CD8-positive, alpha-beta memory T cell (primary cell): ENCODE results near the gene TLR5. TPM values are rescaled to one million over a fixed set of nuclear protein-coding genes. Genes with fewer than 3 reads are reported as not detected.

Experiments
- CTCF ChIA-PET: fragments of 350-600 bp; sonication (Branson Sonifier 250); formaldehyde crosslinking; loops from one replicate; lab custom pipeline; 2021; ENCODE audit warnings: antibody characterized with exemption; lab: Charles Lee
- POLR2A ChIA-PET: fragments of 350-600 bp; sonication (Branson Sonifier 250); formaldehyde crosslinking; loops from one replicate; lab custom pipeline; 2021; ENCODE audit warnings: antibody characterized with exemption; lab: Charles Lee
- DNase-seq, 5 donors: peaks; one replicate each; pipeline versions ENCODE4 v3.0.0 to v3.0.0-alpha.2; 2020 to 2022; ENCODE audit warnings: mixed read lengths in 1 of 5
- H3K27ac ChIP-seq: one replicate; pipeline ENCODE4 v1.7.0; 2013; ENCODE audit warnings: low read depth, mild to moderate bottlenecking, low read length, moderate library complexity
- H3K27me3 ChIP-seq: 2 replicates; pipeline ENCODE4 v1.7.0; 2013; ENCODE audit warnings: low read length, mild to moderate bottlenecking; ENCODE audit not compliant: insufficient read depth, poor library complexity, severe bottlenecking
- H3K36me3 ChIP-seq: 2 replicates; pipeline ENCODE4 v1.7.0; 2013; ENCODE audit warnings: mild to moderate bottlenecking, low read length, moderate library complexity; ENCODE audit not compliant: insufficient read depth
- H3K4me1 ChIP-seq: 2 replicates; pipeline ENCODE4 v1.7.0; 2013; ENCODE audit warnings: mild to moderate bottlenecking, low read length, moderate library complexity; ENCODE audit not compliant: insufficient read depth
- H3K4me3 ChIP-seq: 2 replicates; pipeline ENCODE4 v1.7.0; 2013; ENCODE audit warnings: mild to moderate bottlenecking, low read length
- H3K9me3 ChIP-seq: 2 replicates; pipeline ENCODE4 v1.7.0; 2013; ENCODE audit warnings: mild to moderate bottlenecking, low read length
- H3K27ac Mint-ChIP-seq, 8 donors: one replicate each; pipeline ENCODE4 v1.8.0; 2020 to 2021; ENCODE audit warnings: mixed read lengths in 8 of 8, mild to moderate bottlenecking in 6 of 8, inconsistent platforms in 3 of 8, moderate library complexity in 3 of 8
- H3K27me3 Mint-ChIP-seq, 2 donors: one replicate each; pipeline ENCODE4 v1.8.0; 2020 to 2021; ENCODE audit warnings: mixed read lengths in 2 of 2, mild to moderate bottlenecking in 1 of 2, moderate library complexity in 1 of 2
- H3K36me3 Mint-ChIP-seq, 3 donors: one replicate each; pipeline ENCODE4 v1.8.0; 2020 to 2021; ENCODE audit warnings: mixed read lengths in 3 of 3, inconsistent platforms in 1 of 3, mild to moderate bottlenecking in 1 of 3
- H3K4me1 Mint-ChIP-seq, 3 donors: one replicate each; pipeline ENCODE4 v1.8.0; 2020 to 2021; ENCODE audit warnings: mixed read lengths in 3 of 3, inconsistent platforms in 1 of 3, mild to moderate bottlenecking in 1 of 3
- H3K4me3 Mint-ChIP-seq, 7 donors: one replicate each; pipeline ENCODE4 v1.8.0; 2020 to 2021; ENCODE audit warnings: mixed read lengths in 7 of 7, mild to moderate bottlenecking in 6 of 7, moderate library complexity in 4 of 7, inconsistent platforms in 2 of 7
- H3K9me3 Mint-ChIP-seq, 5 donors: one replicate each; pipeline ENCODE4 v1.8.0; 2020 to 2022; ENCODE audit warnings: mixed read lengths in 5 of 5, mild to moderate bottlenecking in 3 of 5, moderate library complexity in 2 of 5, inconsistent platforms in 1 of 5
- polyA plus RNA-seq: library from polyadenylated mRNA; unstranded; fragments of 300-500 nt; fragmentation: Illumina TruSeq; gene quantifications from one replicate; pipeline ENCODE4 v1.2.3, GENCODE V29; 2021
- total RNA-seq, 2 experiments: library from RNA; stranded (reverse); gene quantifications; one replicate each; pipeline ENCODE4 v1.2.3, GENCODE V29; 2021

TLR5 gene
- total and polyA plus RNA-seq, 3 experiments from 2014 or later: 0.22 to 0.71 (median 0.46) TPM

DNA sequence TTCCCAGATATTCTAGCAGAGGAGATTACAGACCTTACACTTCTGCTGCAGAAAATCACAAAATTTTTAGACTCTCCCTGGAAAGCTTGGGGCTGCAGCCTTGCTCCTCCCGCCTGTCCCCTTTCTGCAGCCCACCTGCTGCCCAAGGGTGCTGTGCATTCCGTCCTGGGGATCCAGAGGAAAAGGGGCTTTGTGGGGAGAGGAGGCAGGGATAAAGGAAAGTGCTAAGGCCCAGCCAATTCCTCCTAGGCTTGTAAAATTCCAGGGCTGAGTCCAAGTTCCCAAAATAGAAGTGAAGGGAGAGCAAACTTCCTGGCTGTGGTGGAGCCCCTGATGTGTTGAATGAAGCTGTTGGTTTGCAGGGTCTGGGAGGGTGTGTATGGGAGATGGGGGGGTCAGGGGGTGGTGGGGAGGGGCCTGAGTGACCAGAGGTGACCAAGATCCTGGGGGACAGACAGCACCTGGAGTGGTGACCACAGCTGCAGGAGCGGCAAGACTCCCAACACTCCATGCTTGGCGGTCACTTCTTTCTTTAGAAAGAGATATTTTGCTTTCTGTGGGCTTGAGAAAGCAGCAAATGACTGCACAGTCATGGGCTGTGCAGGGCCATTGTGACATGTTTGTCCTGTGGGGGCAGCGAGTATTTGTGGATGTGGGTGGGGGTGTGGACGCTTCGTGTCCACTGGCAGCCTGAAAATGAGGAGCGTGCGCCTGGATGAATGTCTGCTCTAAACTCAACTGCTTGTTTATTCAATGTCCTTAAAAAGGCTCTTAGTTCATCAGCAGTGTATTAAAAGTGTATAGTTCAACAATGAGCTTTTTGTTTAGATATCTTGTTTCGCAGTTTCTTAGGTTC, 68.4 kb downstream of the TLR5 start:
- Mint-ChIP-seq H3K9me3 (no peaks in the 10 kb centered on the region), H3K27ac (no peak overlapping the region), H3K4me1 (no peaks in the 10 kb centered on the region), H3K27me3 (peaks cover 2 to 39% of the 10 kb centered on the region in 2 donors), H3K36me3 (no peaks in the 10 kb centered on the region), H3K4me3 (no peak overlapping the region)
- Histone ChIP-seq H3K27me3 (no peaks in the 10 kb centered on the region), H3K36me3 (no peaks in the 10 kb centered on the region), H3K9me3 (no peaks in the 10 kb centered on the region), H3K4me1 (no peaks in the 10 kb centered on the region), H3K4me3 (no peak overlapping the region), H3K27ac (no peak overlapping the region)
- CTCF ChIA-PET: no interaction called here
- POLR2A ChIA-PET: no interaction called here
- DNase-seq: no peak

DNA sequence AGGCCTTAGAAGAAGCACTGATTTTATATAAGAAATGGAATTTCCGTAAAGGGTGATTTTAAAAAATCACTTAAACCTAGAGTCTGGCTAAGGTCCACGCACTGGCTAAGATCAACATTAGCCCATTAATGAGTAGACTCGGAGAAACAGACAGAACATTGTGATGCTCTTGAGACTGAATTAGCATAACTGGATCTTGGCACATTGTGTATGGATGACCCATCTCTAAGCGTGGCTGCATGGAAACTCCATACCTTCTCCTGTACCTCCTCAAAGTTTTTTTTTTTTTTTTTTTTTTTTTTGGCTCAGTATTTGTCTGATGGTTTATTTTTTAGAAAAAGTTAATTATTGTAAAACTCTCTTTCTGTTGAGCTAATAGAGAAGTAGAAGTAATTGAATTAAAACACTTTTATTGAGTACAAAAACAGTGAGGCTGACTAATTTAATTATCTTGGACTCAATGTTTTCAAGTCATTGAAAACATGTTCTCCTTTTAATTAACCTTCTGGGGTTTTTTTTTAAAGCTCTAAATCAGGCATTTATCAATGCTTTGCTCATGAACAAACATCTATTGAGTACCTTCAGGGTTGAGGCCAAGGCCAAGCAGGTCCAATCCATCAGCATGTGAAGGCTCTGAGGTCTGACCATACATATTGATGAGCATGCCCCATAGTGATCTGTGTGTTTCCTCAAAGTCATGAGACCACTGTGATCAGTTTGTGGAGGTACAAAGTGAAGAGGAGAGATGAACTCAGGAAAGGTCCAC, 74.0 kb downstream of the TLR5 start:
- Histone ChIP-seq H3K9me3 (no peaks in the 10 kb centered on the region), H3K36me3 (no peaks in the 10 kb centered on the region), H3K4me1 (no peaks in the 10 kb centered on the region), H3K27me3 (no peaks in the 10 kb centered on the region), H3K4me3 (no peak overlapping the region), H3K27ac (no peak overlapping the region)
- Mint-ChIP-seq H3K4me3 (no peak overlapping the region), H3K36me3 (no peaks in the 10 kb centered on the region), H3K4me1 (no peaks in the 10 kb centered on the region), H3K27ac (no peak overlapping the region), H3K9me3 (no peaks in the 10 kb centered on the region), H3K27me3 (peaks cover 3 to 25% of the 10 kb centered on the region in 2 donors)
- DNase-seq: no peak
- ChIA-PET CTCF (no interaction called here), POLR2A (no interaction called here)

DNA sequence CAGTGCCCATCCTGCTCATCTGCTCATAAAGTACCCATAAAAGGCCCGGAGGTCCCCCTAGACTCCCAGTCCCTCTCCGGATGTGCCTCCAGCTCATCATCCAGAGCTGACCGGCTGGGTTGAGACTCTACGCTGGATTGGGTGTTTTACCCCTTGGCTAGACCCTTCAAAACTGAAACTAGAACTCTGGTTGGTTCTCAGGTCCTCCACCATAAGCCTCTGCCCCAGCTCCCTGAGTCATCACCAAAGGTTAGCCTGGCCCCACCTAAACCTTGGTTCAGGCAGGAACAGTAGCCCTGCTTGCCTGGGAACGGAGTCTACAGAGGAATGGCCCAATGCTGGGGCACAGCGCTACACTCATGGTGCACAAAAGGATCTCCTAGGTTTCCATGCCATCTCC, 75.1 kb downstream of the TLR5 start:
- H3K36me3 Mint-ChIP-seq: no peaks in the 10 kb centered on the region
- CTCF ChIA-PET: no interaction called here
- H3K9me3 Mint-ChIP-seq: no peaks in the 10 kb centered on the region
- H3K27me3 Mint-ChIP-seq: peaks cover 3 to 19% of the 10 kb centered on the region in 2 donors
- H3K9me3 ChIP-seq: no peaks in the 10 kb centered on the region
- H3K4me3 Mint-ChIP-seq: no peak overlapping the region
- no peak for DNase-seq
- POLR2A ChIA-PET: no interaction called here
- H3K4me1 Mint-ChIP-seq: no peaks in the 10 kb centered on the region
- no peaks in the 10 kb centered on the region for H3K36me3 ChIP-seq
- no peak overlapping the region for H3K4me3 ChIP-seq
- no peaks in the 10 kb centered on the region for H3K27me3 ChIP-seq
- H3K27ac ChIP-seq: no peak overlapping the region
- no peaks in the 10 kb centered on the region for H3K4me1 ChIP-seq
- no peak overlapping the region for H3K27ac Mint-ChIP-seq

DNA sequence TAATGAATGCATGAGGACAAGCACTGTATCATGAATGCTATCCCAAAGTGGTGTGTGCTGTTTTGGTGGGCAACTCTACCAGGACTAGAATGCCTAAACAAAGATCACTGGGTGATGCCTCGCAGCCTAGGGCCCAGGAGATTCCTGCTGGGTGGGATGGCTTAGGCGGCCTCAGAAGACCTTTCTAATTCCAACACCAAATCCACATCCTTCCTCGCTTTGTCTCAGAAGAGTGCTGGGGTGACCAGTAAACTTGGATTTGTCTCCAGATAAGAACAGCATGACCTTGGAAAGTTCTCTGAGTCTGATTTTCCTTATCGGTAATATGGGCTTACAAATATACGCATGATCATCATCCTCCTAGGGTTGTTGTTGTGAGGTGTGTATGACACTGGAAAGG, 76.6 kb downstream of the TLR5 start:
- no peaks in the 10 kb centered on the region for H3K36me3 ChIP-seq
- H3K27ac ChIP-seq: no peak overlapping the region
- Mint-ChIP-seq H3K27me3 (peaks cover 3 to 15% of the 10 kb centered on the region in 2 donors), H3K4me3 (no peak overlapping the region), H3K27ac (no peak overlapping the region), H3K9me3 (no peaks in the 10 kb centered on the region), H3K36me3 (no peaks in the 10 kb centered on the region), H3K4me1 (no peaks in the 10 kb centered on the region)
- no peak for DNase-seq
- no peak overlapping the region for H3K4me3 ChIP-seq
- CTCF ChIA-PET: no interaction called here
- no peaks in the 10 kb centered on the region for H3K4me1 ChIP-seq
- POLR2A ChIA-PET: no interaction called here
- no peaks in the 10 kb centered on the region for H3K27me3 ChIP-seq
- H3K9me3 ChIP-seq: no peaks in the 10 kb centered on the region

- no peaks in the 10 kb centered on the region for H3K36me3 Mint-ChIP-seq
- H3K27me3 Mint-ChIP-seq: peaks cover 3 to 14% of the 10 kb centered on the region in 2 donors
- Histone ChIP-seq H3K27ac (no peak overlapping the region), H3K4me3 (no peak overlapping the region), H3K9me3 (no peaks in the 10 kb centered on the region), H3K4me1 (no peaks in the 10 kb centered on the region), H3K36me3 (no peaks in the 10 kb centered on the region), H3K27me3 (no peaks in the 10 kb centered on the region)
- no peak overlapping the region for H3K4me3 Mint-ChIP-seq
- no peaks in the 10 kb centered on the region for H3K9me3 Mint-ChIP-seq
- DNase-seq: no peak
- H3K4me1 Mint-ChIP-seq: no peaks in the 10 kb centered on the region
- POLR2A ChIA-PET: no interaction called here
- no peak overlapping the region for H3K27ac Mint-ChIP-seq
- CTCF ChIA-PET: no interaction called here
These were observed 80.9 kb downstream of the TLR5 start for GRCh38 chr1:223062177-223062576.

DNA sequence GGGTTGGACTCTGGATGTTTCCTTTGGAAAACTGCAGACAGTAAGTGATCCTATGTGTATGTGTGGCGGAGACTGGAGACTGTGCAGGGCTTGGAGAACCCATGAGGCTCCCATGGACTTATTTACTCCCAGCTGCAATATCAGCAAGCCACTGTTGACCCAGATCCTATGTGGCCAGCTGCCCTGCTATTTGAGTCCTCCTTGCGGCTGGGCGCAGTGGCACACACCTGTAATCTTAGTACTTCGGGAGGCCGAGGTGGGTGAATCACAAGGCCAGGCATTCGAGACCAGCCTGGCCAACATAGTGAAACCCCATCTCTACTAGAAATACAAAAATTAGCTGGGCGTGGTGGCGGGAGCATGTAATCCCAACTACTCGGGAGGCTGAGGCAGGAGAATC, 83.5 kb downstream of the TLR5 start:
- Mint-ChIP-seq H3K27ac (no peak overlapping the region), H3K36me3 (no peaks in the 10 kb centered on the region), H3K4me3 (no peak overlapping the region), H3K9me3 (no peaks in the 10 kb centered on the region), H3K4me1 (no peaks in the 10 kb centered on the region), H3K27me3 (peaks cover 0 to 3% of the 10 kb centered on the region in 2 donors)
- Histone ChIP-seq H3K4me1 (no peaks in the 10 kb centered on the region), H3K4me3 (no peak overlapping the region), H3K9me3 (no peaks in the 10 kb centered on the region), H3K36me3 (no peaks in the 10 kb centered on the region), H3K27ac (no peak overlapping the region), H3K27me3 (no peaks in the 10 kb centered on the region)
- POLR2A ChIA-PET: no interaction called here
- DNase-seq: no peak
- CTCF ChIA-PET: no interaction called here

Other genes starting within 250 kb of the TLR5 start
- gene SUSD4, start 220.9 kb upstream of the TLR5 start, total RNA-seq: under 1 TPM; 0.16 to 0.18 TPM
- gene SUSD4, start 220.9 kb upstream of the TLR5 start, polyA plus RNA-seq: 4.2 TPM